Transverse colon (tissue), 3 donors: ENCODE measurements around the gene FSTL1.

Source experiments
- POLR2A ChIP-seq: fragments of 450-650 bp; IDR thresholded peaks from one replicate; pipeline ENCODE4 v1.6.1; 2016; ENCODE audit warnings: antibody characterized with exemption, mild to moderate bottlenecking, moderate library complexity
- TF ChIP-seq, protein P1 (sequence below), 5 experiments: fragments of 200-600 bp in 3 of 5; fragments of 450-650 bp in 2 of 5; sonication (generic) in 3 of 5; IDR thresholded peaks; 1 replicate in 2 of 5; 2 replicates in 3 of 5; pipeline ENCODE4 v1.5.1; 2016 to 2017; ENCODE audit warnings: antibody characterized with exemption in 5 of 5, inconsistent platforms in 3 of 5, mild to moderate bottlenecking in 2 of 5, moderate library complexity in 1 of 5

DNA sequence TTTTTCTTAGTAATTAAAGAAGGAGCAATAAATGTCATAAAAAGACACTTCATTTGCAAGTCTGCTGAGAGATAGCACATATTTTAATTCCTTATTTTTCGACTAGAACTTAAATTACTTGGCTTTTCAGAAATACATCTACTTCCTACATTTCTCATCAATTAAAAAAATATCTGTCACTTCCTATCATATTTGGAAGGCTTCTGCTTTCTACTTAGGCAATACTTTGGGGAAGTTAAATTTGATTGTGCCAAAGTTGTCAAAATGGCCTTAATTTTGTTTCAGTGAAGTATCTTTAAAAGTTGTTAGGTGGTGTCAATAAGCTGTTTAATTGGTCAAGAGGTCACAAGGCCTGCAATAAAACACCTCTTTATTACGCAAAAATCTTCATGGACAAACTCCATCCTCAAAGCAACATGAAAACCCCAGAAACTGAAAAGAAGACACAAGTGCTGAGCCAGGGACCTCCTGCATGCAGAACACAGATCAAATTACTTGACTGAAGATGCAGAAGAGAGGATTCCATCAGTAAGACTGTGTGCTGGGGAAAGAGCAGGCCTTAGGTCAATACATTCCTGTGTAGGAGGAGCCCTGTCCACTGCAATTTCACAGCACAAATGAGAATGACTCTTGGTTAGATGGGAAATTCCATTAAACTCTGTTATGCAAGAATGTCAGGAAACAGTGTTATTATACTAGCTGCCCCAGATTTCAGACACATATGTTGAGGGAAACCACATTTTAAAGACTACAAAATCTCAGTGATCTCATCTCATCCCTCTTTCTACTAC is 48.0 kb upstream of the FSTL1 start:
- TF ChIP-seq, protein P1, sequence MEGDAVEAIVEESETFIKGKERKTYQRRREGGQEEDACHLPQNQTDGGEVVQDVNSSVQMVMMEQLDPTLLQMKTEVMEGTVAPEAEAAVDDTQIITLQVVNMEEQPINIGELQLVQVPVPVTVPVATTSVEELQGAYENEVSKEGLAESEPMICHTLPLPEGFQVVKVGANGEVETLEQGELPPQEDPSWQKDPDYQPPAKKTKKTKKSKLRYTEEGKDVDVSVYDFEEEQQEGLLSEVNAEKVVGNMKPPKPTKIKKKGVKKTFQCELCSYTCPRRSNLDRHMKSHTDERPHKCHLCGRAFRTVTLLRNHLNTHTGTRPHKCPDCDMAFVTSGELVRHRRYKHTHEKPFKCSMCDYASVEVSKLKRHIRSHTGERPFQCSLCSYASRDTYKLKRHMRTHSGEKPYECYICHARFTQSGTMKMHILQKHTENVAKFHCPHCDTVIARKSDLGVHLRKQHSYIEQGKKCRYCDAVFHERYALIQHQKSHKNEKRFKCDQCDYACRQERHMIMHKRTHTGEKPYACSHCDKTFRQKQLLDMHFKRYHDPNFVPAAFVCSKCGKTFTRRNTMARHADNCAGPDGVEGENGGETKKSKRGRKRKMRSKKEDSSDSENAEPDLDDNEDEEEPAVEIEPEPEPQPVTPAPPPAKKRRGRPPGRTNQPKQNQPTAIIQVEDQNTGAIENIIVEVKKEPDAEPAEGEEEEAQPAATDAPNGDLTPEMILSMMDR (IDR thresholded peaks at IDR 0.05): no peak
- TF ChIP-seq POLR2A: no peak
